Activated CD8-positive, alpha-beta memory T cell treated with anti-CD3 and anti-CD28 coated beads for 24 hours (primary cell): ENCODE results near the gene MALAT1.
"Not testable (repeated sequence)": the region's sequence is repeated elsewhere in the genome, so short reads cannot be mapped to it uniquely, and the experiment has no call there.

Experiments
- DNase-seq: peaks from one replicate; pipeline ENCODE4 v3.0.0-alpha.2; 2020

The MALAT1 gene

DNA sequence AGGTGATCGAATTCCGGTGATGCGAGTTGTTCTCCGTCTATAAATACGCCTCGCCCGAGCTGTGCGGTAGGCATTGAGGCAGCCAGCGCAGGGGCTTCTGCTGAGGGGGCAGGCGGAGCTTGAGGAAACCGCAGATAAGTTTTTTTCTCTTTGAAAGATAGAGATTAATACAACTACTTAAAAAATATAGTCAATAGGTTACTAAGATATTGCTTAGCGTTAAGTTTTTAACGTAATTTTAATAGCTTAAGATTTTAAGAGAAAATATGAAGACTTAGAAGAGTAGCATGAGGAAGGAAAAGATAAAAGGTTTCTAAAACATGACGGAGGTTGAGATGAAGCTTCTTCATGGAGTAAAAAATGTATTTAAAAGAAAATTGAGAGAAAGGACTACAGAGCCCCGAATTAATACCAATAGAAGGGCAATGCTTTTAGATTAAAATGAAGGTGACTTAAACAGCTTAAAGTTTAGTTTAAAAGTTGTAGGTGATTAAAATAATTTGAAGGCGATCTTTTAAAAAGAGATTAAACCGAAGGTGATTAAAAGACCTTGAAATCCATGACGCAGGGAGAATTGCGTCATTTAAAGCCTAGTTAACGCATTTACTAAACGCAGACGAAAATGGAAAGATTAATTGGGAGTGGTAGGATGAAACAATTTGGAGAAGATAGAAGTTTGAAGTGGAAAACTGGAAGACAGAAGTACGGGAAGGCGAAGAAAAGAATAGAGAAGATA is at the start of gene MALAT1:
Gene MALAT1 (plus strand): TSS at position 69 of the 736 bp plus-strand sequence.
- DNase-seq = peak; percentile 99

DNA sequence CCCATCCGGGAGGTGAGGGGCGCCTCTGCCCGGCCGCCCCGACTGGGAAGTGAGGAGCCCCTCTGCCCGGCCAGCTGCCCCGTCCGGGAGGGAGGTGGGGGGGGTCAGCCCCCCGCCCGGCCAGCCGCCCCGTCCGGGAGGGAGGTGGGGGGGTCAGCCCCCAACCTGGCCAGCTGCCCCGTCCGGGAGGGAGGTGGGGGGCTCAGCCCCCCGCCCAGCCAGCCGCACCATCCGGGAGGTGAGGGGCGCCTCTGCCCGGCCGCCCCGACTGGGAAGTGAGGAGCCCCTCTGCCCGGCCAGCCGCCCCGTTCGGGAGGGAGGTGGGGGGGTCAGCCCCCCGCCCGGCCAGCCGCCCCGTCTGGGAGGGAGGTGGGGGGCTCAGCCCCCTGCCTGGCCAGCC is 47.5 kb upstream of the MALAT1 start:
- DNase-seq = not testable (repeated sequence)

GRCh38 chr11:65452259-65452658 is 46.6 kb upstream of the MALAT1 start:
- not testable (repeated sequence) for DNase-seq

DNA sequence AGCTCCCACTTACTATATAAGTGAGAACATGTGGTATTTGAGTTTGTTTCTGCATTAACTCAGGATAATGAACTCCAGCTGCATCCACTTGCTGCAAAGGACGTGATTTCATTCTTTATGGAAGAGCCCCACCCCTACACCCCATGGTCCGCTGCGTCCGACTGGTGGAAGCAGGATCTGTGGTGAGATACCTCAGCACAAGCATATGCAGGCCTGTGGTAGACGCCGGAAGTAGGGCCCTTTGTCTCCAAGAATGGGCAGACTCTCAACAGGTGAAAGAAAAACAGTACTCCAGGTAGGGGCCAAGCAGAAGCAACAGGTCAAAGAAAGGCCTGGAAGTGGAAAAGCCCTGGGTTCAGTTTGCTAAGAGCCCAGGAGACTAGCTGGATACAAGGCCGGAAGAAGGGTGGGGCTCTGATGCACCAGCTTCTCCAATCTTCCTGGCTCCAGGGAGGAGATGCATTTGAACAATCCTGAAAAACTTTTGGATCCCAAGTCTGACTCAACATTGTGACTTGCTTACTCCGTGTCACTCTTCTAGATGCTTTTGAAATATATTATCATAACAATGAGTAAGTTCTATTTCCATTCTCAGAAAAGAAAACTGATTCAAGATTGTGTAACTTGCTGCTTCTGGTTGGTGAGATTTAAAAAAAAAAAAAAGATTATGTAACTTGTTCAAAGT is 45.9 kb upstream of the MALAT1 start:
- no peak for DNase-seq

DNA sequence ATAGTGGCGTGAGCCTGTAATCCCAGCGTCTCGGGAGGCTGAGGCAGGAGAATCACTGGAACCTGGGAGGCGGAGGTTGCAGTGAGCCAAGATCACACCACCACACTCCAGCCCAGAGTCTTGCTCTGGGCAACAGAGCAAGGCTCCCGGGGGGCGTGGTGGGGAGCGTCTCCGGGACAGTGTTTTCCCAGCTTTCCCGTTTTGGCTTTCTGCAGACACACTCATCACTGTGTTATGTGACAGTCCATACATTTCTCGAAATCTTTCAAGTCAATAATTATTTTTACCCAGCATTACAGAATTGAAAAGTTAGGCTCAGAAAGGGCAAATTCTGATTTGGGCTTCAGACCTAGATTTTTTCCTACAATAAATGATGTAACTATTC is 44.5 kb upstream of the MALAT1 start:
- DNase-seq = no peak

- DNase-seq = peak; percentile 95
Observed at GRCh38 chr11:65454696-65455456, 44.0 kb upstream of the MALAT1 start.

DNA sequence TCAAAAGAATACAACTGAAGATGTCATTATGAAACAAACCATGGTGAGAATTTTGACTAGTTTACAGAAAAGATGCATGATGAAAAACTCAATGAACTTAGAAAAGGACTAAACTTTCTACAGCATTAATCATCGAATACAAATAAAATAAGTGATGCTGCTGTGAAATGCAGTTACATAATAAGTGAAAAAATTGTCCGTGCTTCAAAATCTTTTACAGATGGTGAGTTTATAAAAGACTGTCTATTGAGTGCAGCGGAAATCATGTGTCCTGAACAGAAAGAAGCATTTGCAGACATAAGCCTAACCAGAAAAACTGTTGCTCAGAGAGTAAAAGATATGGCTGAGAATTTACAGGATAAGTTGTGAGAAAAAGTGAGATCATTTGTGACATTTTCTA is 42.4 kb upstream of the MALAT1 start:
- no peak for DNase-seq

- DNase-seq = no peak
Observed at GRCh38 chr11:65459552-65459951, 39.3 kb upstream of the MALAT1 start.

- not testable (repeated sequence) for DNase-seq
Observed at GRCh38 chr11:65465471-65465870, 33.4 kb upstream of the MALAT1 start.

DNA sequence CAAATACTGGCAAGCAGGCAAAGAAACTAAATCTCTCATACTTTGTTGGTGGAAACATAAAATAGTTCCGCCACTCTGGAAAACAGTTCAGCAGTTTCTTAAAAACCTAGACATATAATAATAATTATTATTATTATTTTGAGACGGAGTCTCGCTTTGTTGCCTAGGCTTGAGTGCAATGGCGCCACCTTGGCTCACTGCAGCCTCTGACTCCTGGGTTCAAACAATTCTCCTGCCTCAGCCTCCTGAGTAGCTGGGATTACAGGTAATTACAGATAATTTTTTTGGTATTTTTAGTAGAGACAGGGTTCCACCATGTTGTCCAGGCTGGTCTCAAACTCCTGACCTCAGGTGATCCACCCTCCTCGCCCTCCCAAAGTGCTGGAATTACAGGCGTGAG is 31.5 kb upstream of the MALAT1 start:
- not testable (repeated sequence) for DNase-seq

DNA sequence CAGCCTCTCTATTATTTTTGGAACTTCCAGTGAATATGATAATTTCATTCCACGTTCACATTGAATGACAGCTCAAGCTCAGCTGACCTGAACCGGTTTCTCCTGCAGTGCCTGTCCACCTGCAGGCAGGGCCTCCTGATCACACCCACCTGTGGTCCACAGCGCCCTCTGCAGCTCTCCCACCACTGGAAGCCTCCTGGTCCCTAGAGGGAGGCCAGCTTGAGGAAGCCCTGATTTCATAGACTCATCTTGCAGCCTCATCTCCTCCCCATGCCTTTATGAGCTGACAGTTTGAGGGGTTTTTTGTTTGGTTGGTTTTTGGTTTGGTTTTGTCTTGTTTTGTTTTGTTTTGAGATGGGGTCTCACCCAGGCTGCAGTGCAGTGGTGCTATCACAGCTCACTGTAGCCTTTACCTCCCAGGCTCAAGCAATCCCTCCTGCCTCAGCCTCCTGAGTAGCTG is 29.9 kb upstream of the MALAT1 start:
- DNase-seq = no peak

- no peak for DNase-seq
Observed at GRCh38 chr11:65470433-65471049, 28.3 kb upstream of the MALAT1 start.

GRCh38 chr11:65471447-65471891 is 27.4 kb upstream of the MALAT1 start:
- DNase-seq = peak; percentile 71

- DNase-seq = not testable (repeated sequence)
Observed at GRCh38 chr11:65472588-65473277, 26.1 kb upstream of the MALAT1 start.

DNA sequence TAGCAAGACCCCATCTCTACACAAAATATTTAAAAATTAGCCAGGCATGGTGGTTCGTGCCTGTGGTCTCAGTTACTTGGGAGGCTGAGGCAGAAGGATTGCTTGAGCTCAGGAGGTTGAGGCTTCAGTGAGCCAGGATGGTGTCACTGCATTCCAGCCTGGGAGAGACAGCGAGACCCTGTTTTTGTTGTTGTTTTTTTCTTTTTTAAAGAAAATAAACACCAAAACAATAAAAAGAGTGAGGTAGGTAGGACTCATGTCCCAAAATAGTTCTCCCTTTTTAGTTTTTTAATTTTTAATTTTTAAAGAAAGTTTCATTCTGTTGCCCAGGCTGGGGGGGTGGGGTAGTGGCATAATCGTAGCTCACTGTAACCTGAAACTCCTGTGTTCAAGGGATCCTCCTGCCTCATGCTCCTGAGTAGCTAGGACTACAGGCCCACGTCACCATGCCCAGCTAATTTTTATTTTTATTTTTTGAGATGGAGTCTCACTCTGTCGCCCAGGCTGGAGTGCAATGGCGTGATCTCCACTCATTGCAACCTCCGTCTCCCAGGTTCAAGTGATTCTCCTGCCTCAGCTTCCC is 25.5 kb upstream of the MALAT1 start:
- DNase-seq = no peak

DNA sequence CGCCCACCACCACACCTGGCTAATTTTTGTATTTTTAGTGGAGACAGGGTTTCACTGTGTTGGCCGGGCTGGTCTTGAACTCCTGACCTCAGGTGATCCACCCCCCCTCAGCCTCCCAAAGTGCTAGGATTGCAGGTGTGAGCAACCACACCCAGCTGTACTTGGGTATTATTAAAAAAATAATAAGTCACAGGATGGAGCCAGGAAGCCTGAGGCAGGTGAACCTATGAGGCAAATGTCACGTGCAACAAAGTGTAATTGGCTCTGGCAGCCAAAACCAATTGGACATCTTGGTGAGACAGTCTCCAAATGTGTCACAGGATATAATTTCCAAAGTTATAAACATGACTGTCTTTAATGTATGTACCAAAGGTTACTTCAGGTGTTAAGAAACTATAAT is 24.0 kb upstream of the MALAT1 start:
- DNase-seq = no peak

- DNase-seq = no peak
Observed at GRCh38 chr11:65476632-65477148, 22.2 kb upstream of the MALAT1 start.

DNA sequence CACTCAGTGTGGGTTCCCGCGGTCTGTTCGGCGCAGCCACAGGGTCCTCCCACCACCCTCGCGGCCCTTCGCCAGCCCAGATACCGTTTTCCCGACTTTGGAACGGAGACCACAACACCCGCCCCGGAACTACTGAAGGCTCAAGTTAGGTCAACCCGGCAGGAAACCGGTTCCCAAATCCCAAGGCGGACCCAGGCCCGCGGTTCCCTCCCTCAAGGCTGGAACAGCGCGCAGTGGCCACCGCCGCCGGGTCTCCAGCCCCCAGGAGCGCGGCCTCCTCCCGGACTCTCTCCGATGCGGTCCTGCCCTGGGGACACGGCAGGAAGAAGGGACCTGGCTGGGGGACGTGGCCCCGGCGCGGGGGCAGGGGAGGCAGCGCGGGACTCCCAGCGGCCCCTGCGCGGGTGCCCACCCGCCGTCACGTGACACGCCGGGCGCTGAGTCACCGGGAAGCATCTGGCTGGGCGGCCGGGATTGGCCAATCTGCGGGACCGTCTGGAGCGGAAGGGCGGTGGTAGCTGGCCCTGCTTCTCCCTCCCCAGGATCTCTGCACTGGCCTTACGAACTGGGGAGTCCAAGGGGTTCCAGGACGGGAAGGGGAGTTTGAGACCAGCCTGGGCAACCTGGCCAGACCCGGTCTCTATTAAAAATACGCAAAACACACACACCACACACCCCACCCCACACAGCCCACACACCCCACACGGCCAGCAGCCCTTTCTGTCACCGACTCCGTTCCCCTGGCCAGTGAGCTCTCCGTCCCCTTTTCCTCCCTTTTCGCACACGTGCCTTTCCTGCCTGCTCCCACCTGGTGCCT is 21.5 kb upstream of the MALAT1 start:
- peak; percentile 97 for DNase-seq

DNA sequence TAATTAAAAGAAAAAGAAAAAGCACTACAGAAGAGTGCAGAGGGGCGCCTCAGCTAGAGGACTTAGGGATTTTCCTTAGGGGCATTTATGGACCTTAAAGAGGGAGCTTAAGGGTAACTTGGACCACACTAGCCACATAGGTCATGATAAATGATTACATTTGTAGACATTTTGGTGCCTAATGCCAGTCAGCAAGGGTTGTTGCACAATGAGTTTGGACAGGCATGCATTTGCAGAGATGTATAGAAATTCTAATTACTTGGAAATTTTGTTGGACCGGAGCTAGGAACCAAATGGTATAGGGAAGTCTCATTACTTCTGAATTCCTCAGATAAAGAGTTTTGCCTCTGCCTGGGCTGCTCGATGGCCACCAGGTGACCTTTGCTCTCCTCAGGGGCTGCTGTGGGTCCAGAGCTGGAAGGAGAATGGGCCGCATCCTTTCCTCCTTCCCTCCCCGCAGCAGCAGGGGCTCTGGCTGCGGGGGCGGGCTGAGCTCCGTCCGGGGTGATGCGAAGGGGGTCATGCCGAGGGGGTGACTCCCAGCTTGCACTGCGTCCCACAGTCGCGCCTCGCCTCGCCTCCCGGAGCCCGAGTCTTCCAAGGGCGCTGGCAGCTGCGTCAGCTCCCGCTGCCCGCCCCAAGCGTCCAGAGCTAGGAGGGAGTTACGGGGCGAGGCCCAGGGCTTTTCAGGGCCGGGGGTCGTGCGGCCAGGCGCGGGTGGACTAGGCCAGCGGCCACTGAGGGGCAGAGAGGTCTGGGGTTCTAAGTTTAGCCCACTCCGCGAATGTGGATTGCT is 20.3 kb upstream of the MALAT1 start:
- DNase-seq = no peak
